H1 (cell line): ENCODE results near the gene NAA10.

Experiments used
- BRCA1 ChIP-seq: IDR thresholded peaks from 2 replicates; pipeline ENCODE4 v1.6.1; 2012; ENCODE audit warnings: low read depth, low read length, improper control_type of control experiment
- CREB1 ChIP-seq: IDR thresholded peaks from 2 replicates; pipeline ENCODE4 v1.6.1; 2012; ENCODE audit warnings: inconsistent platforms
- CTCF ChIP-seq, 3 experiments: IDR thresholded peaks; 1 replicate in 2 of 3; 2 replicates in 1 of 3; pipeline versions ENCODE4 v1.5.1 to v1.6.1; 2011; ENCODE audit warnings: low read length in 3 of 3, mild to moderate bottlenecking in 3 of 3, inconsistent platforms in 2 of 3, low read depth in 1 of 3, moderate library complexity in 1 of 3; ENCODE audit not compliant: insufficient read depth in 1 of 3; ENCODE audit errors: control extremely low read depth in 1 of 3
- JUN ChIP-seq: IDR thresholded peaks from 2 replicates; pipeline ENCODE4 v1.6.1; 2011; ENCODE audit warnings: low read depth, mild to moderate bottlenecking, improper control_type of control experiment, low read length
- NRF1 ChIP-seq: IDR thresholded peaks from 2 replicates; pipeline ENCODE4 v1.6.1; 2011; ENCODE audit warnings: mild to moderate bottlenecking, low read depth, low read length, improper control_type of control experiment
- RBBP5 ChIP-seq: IDR thresholded peaks from 2 replicates; pipeline ENCODE4 v1.7.1; 2012; ENCODE audit warnings: low read depth, mild to moderate bottlenecking, inconsistent platforms, low read length, moderate library complexity, borderline replicate concordance
- TF ChIP-seq, protein P1 (sequence below): IDR thresholded peaks from 2 replicates; pipeline ENCODE4 v1.6.1; 2012; ENCODE audit warnings: inconsistent platforms

DNA sequence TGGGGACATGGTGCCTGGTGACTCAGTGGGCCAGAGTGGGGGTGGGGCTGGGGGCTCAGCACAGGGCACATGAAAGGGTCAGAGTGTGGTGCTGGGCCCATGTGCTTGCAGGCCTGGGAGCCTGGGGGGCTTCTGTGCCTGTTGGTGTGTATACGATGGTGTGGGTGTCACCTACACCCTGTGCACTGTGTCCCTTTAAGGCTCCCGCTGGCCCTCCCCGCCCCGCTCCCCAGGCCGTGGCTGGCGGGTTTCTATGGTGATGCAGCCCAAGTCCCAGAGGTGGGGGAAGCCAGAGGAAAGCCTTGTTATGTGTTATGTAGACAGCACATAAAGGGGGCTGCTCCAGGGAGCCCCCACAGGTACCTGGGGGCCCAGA, 54.4 kb downstream of the NAA10 start:
- no peak for TF ChIP-seq RBBP5
- TF ChIP-seq NRF1, result no peak
- no peak for TF ChIP-seq CTCF (IDR thresholded peaks at IDR 0.05; ENCODE audit: control extremely low read depth in 1 of 3, insufficient read depth in 1 of 3, low read depth in 1 of 3, low read length in 3 of 3)
- no peak for TF ChIP-seq BRCA1
- TF ChIP-seq JUN, result no peak
- TF ChIP-seq, protein P1, sequence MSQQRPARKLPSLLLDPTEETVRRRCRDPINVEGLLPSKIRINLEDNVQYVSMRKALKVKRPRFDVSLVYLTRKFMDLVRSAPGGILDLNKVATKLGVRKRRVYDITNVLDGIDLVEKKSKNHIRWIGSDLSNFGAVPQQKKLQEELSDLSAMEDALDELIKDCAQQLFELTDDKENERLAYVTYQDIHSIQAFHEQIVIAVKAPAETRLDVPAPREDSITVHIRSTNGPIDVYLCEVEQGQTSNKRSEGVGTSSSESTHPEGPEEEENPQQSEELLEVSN, result no peak
- TF ChIP-seq CREB1, result no peak
